ENCODE measurements around the gene FUT9. TPM values are rescaled to one million over a fixed set of nuclear protein-coding genes. Genes with fewer than 3 reads are reported as not detected.

Gene FUT9
- total RNA-seq, 1 experiment from 2014 or later, result not detected

- in situ Hi-C loops (cut with HindIII; ENCODE audit: low pct_unique_long_range_greater_than_20kb, low sequenced_read_pairs), result no loop called here
- DNase-seq (ENCODE audit: low read depth, low spot score), result no peak
Observed at GRCh38 chr6:96151707-96152106, 135.9 kb downstream of the FUT9 start.

GRCh38 chr6:96152114-96152708 is 136.4 kb downstream of the FUT9 start:
- in situ Hi-C loops (cut with HindIII; ENCODE audit: low pct_unique_long_range_greater_than_20kb, low sequenced_read_pairs), result no loop called here
- DNase-seq (ENCODE audit: low read depth, low spot score), result no peak

- in situ Hi-C loops (cut with HindIII; ENCODE audit: low pct_unique_long_range_greater_than_20kb, low sequenced_read_pairs), result no loop called here
- DNase-seq (ENCODE audit: low read depth, low spot score), result no peak
Observed at GRCh38 chr6:96153775-96154174, 138.0 kb downstream of the FUT9 start.

GRCh38 chr6:96156425-96156824 is 140.7 kb downstream of the FUT9 start:
- no peak for DNase-seq (ENCODE audit: low read depth, low spot score)
- in situ Hi-C loops (cut with HindIII; ENCODE audit: low pct_unique_long_range_greater_than_20kb, low sequenced_read_pairs), result no loop called here

- in situ Hi-C loops (cut with HindIII; ENCODE audit: low pct_unique_long_range_greater_than_20kb, low sequenced_read_pairs), result no loop called here
- DNase-seq (ENCODE audit: low read depth, low spot score), result no peak
Observed at GRCh38 chr6:96157018-96157565, 141.3 kb downstream of the FUT9 start.

- in situ Hi-C loops (cut with HindIII; ENCODE audit: low pct_unique_long_range_greater_than_20kb, low sequenced_read_pairs), result no loop called here
- no peak for DNase-seq (ENCODE audit: low read depth, low spot score)
Observed at GRCh38 chr6:96162711-96163120, 146.9 kb downstream of the FUT9 start.

GRCh38 chr6:96164802-96165201 is 149.0 kb downstream of the FUT9 start:
- in situ Hi-C loops (cut with HindIII; ENCODE audit: low pct_unique_long_range_greater_than_20kb, low sequenced_read_pairs), result no loop called here
- DNase-seq (ENCODE audit: low read depth, low spot score), result no peak

- in situ Hi-C loops (cut with HindIII; ENCODE audit: low pct_unique_long_range_greater_than_20kb, low sequenced_read_pairs), result no loop called here
- no peak for DNase-seq (ENCODE audit: low read depth, low spot score)
Observed at GRCh38 chr6:96171112-96171511, 155.3 kb downstream of the FUT9 start.

- DNase-seq (ENCODE audit: low read depth, low spot score), result no peak
- in situ Hi-C loops (cut with HindIII; ENCODE audit: low pct_unique_long_range_greater_than_20kb, low sequenced_read_pairs), result no loop called here
Observed at GRCh38 chr6:96184798-96185197, 169.0 kb downstream of the FUT9 start.

- in situ Hi-C loops (cut with HindIII; ENCODE audit: low pct_unique_long_range_greater_than_20kb, low sequenced_read_pairs), result no loop called here
- DNase-seq (ENCODE audit: low read depth, low spot score), result no peak
Observed at GRCh38 chr6:96186094-96186493, 170.3 kb downstream of the FUT9 start.

- in situ Hi-C loops (cut with HindIII; ENCODE audit: low pct_unique_long_range_greater_than_20kb, low sequenced_read_pairs), result no loop called here
- no peak for DNase-seq (ENCODE audit: low read depth, low spot score)
Observed at GRCh38 chr6:96186516-96187195, 170.9 kb downstream of the FUT9 start.

GRCh38 chr6:96194675-96195074 is 178.9 kb downstream of the FUT9 start:
- in situ Hi-C loops (cut with HindIII; ENCODE audit: low pct_unique_long_range_greater_than_20kb, low sequenced_read_pairs), result no loop called here
- no peak for DNase-seq (ENCODE audit: low read depth, low spot score)

- in situ Hi-C loops (cut with HindIII; ENCODE audit: low pct_unique_long_range_greater_than_20kb, low sequenced_read_pairs), result no loop called here
Observed at GRCh38 chr6:96195272-96195671, 179.5 kb downstream of the FUT9 start.

GRCh38 chr6:96196633-96197032 is 180.9 kb downstream of the FUT9 start:
- in situ Hi-C loops (cut with HindIII; ENCODE audit: low pct_unique_long_range_greater_than_20kb, low sequenced_read_pairs), result no loop called here
- no peak for DNase-seq (ENCODE audit: low read depth, low spot score)

More at GRCh38 chr6:96195272-96195671, 179.5 kb downstream of the FUT9 start:
- DNase-seq (ENCODE audit: low read depth, low spot score), result no peak

- no peak for DNase-seq (ENCODE audit: low read depth, low spot score)
- in situ Hi-C loops (cut with HindIII; ENCODE audit: low pct_unique_long_range_greater_than_20kb, low sequenced_read_pairs), result no loop called here
Observed at GRCh38 chr6:96197241-96197640, 181.5 kb downstream of the FUT9 start.

- in situ Hi-C loops (cut with HindIII; ENCODE audit: low pct_unique_long_range_greater_than_20kb, low sequenced_read_pairs), result no loop called here
- no peak for DNase-seq (ENCODE audit: low read depth, low spot score)
Observed at GRCh38 chr6:96202571-96202970, 186.8 kb downstream of the FUT9 start.

GRCh38 chr6:96211341-96211740 is 195.6 kb downstream of the FUT9 start:
- in situ Hi-C loops (cut with HindIII; ENCODE audit: low pct_unique_long_range_greater_than_20kb, low sequenced_read_pairs), result no loop called here
- no peak for DNase-seq (ENCODE audit: low read depth, low spot score)

- in situ Hi-C loops (cut with HindIII; ENCODE audit: low pct_unique_long_range_greater_than_20kb, low sequenced_read_pairs), result no loop called here
Observed at GRCh38 chr6:96212066-96212465, 196.3 kb downstream of the FUT9 start.

GRCh38 chr6:96213784-96214183 is 198.0 kb downstream of the FUT9 start:
- DNase-seq (ENCODE audit: low read depth, low spot score), result no peak
- in situ Hi-C loops (cut with HindIII; ENCODE audit: low pct_unique_long_range_greater_than_20kb, low sequenced_read_pairs), result no loop called here

More at GRCh38 chr6:96212066-96212465, 196.3 kb downstream of the FUT9 start:
- no peak for DNase-seq (ENCODE audit: low read depth, low spot score)

All from SK-MEL-5 (cell line).